Endothelial cell of umbilical vein (primary cell): Measurements from ENCODE around the gene SWAP70. TPM values are rescaled to one million over a fixed set of nuclear protein-coding genes. Genes with fewer than 3 reads are reported as not detected.

ENCODE experiments used
- BruUV-seq: library from RNA; stranded (reverse); fragments of 400-500 nt; replicated peaks from 2 replicates; lab custom pipeline; 2021; lab: Mats Ljungman, UMichigan
- CTCF ChIA-PET: fragments of 300-600, 350-600 bp; sonication (Branson Sonifier 250); formaldehyde crosslinking; loops from one replicate; lab custom pipeline; 2021; ENCODE audit warnings: antibody characterized with exemption, inconsistent platforms; lab: Charles Lee
- POLR2A ChIA-PET: fragments of 300-600, 350-600 bp; sonication (Branson Sonifier 250); formaldehyde crosslinking; loops from one replicate; lab custom pipeline; 2021; ENCODE audit warnings: antibody characterized with exemption, inconsistent platforms; lab: Charles Lee
- DNase-seq: peaks from one replicate; pipeline ENCODE4 v3.0.0-alpha.2; 2011; ENCODE audit warnings: low read depth, low spot score
- FAIRE-seq: peaks from 2 replicates; lab custom pipeline; 2011; peaks lifted over from hg19 to GRCh38; lab: Jason Lieb, UNC
- H2AFZ ChIP-seq: 2 replicates; pipeline ENCODE4 v1.6.0; 2012; ENCODE audit warnings: low read depth, low read length, control low read depth, inconsistent platforms
- H3K27ac ChIP-seq: 2 replicates; pipeline ENCODE4 v1.5.1; 2011; ENCODE audit warnings: low read depth, mild to moderate bottlenecking, control low read depth, low read length, moderate library complexity; ENCODE audit not compliant: insufficient read depth
- H3K27me3 ChIP-seq, 2 experiments: 2 replicates each; pipeline versions ENCODE4 v1.6.0 to v1.6.1; 2011; ENCODE audit warnings: low read length in 2 of 2, mixed read lengths in 1 of 2; ENCODE audit not compliant: control insufficient read depth in 2 of 2, insufficient read depth in 2 of 2
- H3K36me3 ChIP-seq, 2 experiments: 2 replicates in 1 of 2; 3 replicates in 1 of 2; pipeline ENCODE4 v1.5.1; 2011; ENCODE audit warnings: low read length in 2 of 2, mild to moderate bottlenecking in 1 of 2, moderate library complexity in 1 of 2; ENCODE audit not compliant: control insufficient read depth in 2 of 2, insufficient read depth in 2 of 2; ENCODE audit errors: extremely low read depth in 1 of 2
- H3K4me1 ChIP-seq: 3 replicates; pipeline ENCODE4 v1.5.1; 2011; ENCODE audit warnings: mild to moderate bottlenecking, low read length; ENCODE audit not compliant: control insufficient read depth, insufficient read depth; ENCODE audit errors: extremely low read depth
- H3K4me2 ChIP-seq: 2 replicates; pipeline ENCODE4 v1.6.1; 2011; ENCODE audit warnings: low read length, control low read depth, mixed read lengths; ENCODE audit not compliant: insufficient read depth
- H3K4me3 ChIP-seq, 3 experiments: fragments of 200-600 bp in 1 of 3; sonication (generic), shearing (Covaris generic) in 1 of 3; replicated peaks in 1 of 3; 2 replicates each; pipeline ENCODE4 v1.5.1; 2011 to 2016; ENCODE audit warnings: control low read depth in 3 of 3, low read length in 3 of 3, mild to moderate bottlenecking in 2 of 3, inconsistent platforms in 1 of 3, low read depth in 1 of 3, moderate library complexity in 1 of 3; ENCODE audit not compliant: insufficient read depth in 1 of 3
- H3K79me2 ChIP-seq: 2 replicates; pipeline ENCODE4 v1.6.0; 2012; ENCODE audit warnings: low read length, inconsistent platforms; ENCODE audit not compliant: control insufficient read depth, insufficient read depth
- H3K9ac ChIP-seq: replicated peaks from 2 replicates; pipeline ENCODE3; 2011; ENCODE audit warnings: low read length, control low read depth; ENCODE audit not compliant: insufficient read depth; ENCODE audit errors: extremely low read depth
- H3K9me1 ChIP-seq: replicated peaks from 3 replicates; pipeline ENCODE4 v1.6.0; 2011; ENCODE audit warnings: mild to moderate bottlenecking, low read length; ENCODE audit not compliant: control insufficient read depth, insufficient read depth; ENCODE audit errors: extremely low read depth
- H3K9me3 ChIP-seq: replicated peaks from 2 replicates; pipeline ENCODE4 v1.5.1; 2012; ENCODE audit warnings: low read length, inconsistent platforms; ENCODE audit not compliant: control insufficient read depth, insufficient read depth
- H4K20me1 ChIP-seq: replicated peaks from 2 replicates; pipeline ENCODE3; 2011; ENCODE audit warnings: mild to moderate bottlenecking, low read length; ENCODE audit not compliant: control insufficient read depth, insufficient read depth; ENCODE audit errors: extremely low read depth
- EZH2 ChIP-seq: IDR thresholded peaks from 2 replicates; pipeline ENCODE4 v1.6.1; 2012; ENCODE audit warnings: borderline replicate concordance, low read depth, mild to moderate bottlenecking, moderate library complexity, low read length, inconsistent platforms; ENCODE audit not compliant: severe bottlenecking
- FOS ChIP-seq: IDR thresholded peaks from 2 replicates; pipeline ENCODE4 v1.6.1; 2011; ENCODE audit warnings: mild to moderate bottlenecking, low read length, moderate library complexity, borderline replicate concordance; ENCODE audit not compliant: insufficient read depth
- GATA2 ChIP-seq: IDR thresholded peaks from 2 replicates; pipeline ENCODE4 v1.7.0; 2011; ENCODE audit warnings: low read depth, mild to moderate bottlenecking, moderate library complexity, mixed read lengths, low read length; ENCODE audit not compliant: insufficient read length, insufficient read depth
- JUN ChIP-seq: IDR thresholded peaks from 2 replicates; pipeline ENCODE4 v1.6.1; 2011; ENCODE audit warnings: borderline replicate concordance, low read depth; ENCODE audit not compliant: insufficient read length, insufficient read depth
- MYC ChIP-seq: IDR thresholded peaks from one replicate; pipeline ENCODE4 v1.6.1; 2011; ENCODE audit warnings: mild to moderate bottlenecking, low read depth, low read length
- POLR2A ChIP-seq: IDR thresholded peaks from 2 replicates; pipeline ENCODE4 v1.6.1; 2012; ENCODE audit warnings: low read depth, mild to moderate bottlenecking, control low read depth, low read length
- POLR2AphosphoS5 ChIP-seq: IDR thresholded peaks from 2 replicates; pipeline ENCODE4 v1.6.1; 2012; ENCODE audit warnings: low read depth, mild to moderate bottlenecking, control low read depth, low read length, moderate library complexity; ENCODE audit not compliant: insufficient read depth
- dilution Hi-C: fragments of 300-500 bp; cut with MboI; formaldehyde crosslinking; loops from one replicate; pipeline ENCODE4 v1.15.0; 2019; ENCODE audit warnings: low sequenced_read_pairs; ENCODE audit not compliant: extremely low pct_ligation_motif_present
- intact Hi-C: fragments of 100-400 bp; cut with micrococcal nuclease; formaldehyde crosslinking; loops from one replicate; pipeline ENCODE4 v1.10.0; 2022
- polyA plus RNA-seq, 4 experiments: library from polyadenylated mRNA; depleted of rRNA in 3 of 4; stranded (reverse) in 3 of 4; unstranded in 1 of 4; fragments of >200 nt; gene quantifications; 2 replicates each; pipeline versions ENCODE4 v1.2.1 to v1.2.3, GENCODE V29; 2011 to 2012; ENCODE audit warnings: missing spikeins in 1 of 4
- total RNA-seq: library from RNA; stranded (reverse); gene quantifications from 2 replicates; pipeline ENCODE4 v1.2.3, GENCODE V29; 2021
- TF ChIP-seq, protein P1 (sequence below), 2 donors: IDR thresholded peaks; 1 replicate in 1 of 2; 2 replicates in 1 of 2; pipeline ENCODE4 v1.5.1; 2011; ENCODE audit warnings: low read length in 2 of 2, mild to moderate bottlenecking in 2 of 2, moderate library complexity in 2 of 2, control low read depth in 1 of 2, inconsistent platforms in 1 of 2, low read depth in 1 of 2; ENCODE audit not compliant: insufficient read depth in 1 of 2; ENCODE audit errors: extremely low read depth in 1 of 2
- TF ChIP-seq, protein P2 (sequence below): IDR thresholded peaks from 2 replicates; pipeline ENCODE4 v1.6.1; 2011; ENCODE audit not compliant: insufficient read depth, insufficient read length

Gene SWAP70
- total and polyA plus RNA-seq, 2 donors (not counting 3 experiments of a cell fraction or from before 2014, with no cell fraction given) = 52.5 to 165 TPM

DNA sequence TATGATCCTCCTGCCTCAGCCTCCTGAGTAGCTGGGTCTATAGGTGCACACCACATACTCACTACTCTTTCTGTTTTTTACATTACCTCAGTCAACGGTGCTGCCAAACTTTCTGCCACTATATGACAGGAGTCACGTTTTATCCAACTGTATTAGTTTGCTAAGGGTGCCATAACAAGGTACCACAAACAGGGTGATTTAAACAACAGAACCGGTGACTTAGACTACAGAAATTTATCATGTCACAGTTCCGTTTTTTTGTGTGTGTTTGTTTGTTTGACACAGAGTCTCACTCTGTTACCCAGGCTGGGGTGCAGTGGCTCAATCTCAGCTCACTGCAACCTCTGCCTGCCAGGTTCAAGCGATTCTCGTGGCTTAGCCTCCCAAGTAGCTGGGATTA, 6.3 kb upstream of the SWAP70 start:
- DNase-seq = no peak
- no peak for FAIRE-seq
- intact Hi-C loops (no loop called here), dilution Hi-C loops (no loop called here)
- Histone ChIP-seq H3K27ac (no peak overlapping the region), H3K4me1 (peaks cover 6% of the 10 kb centered on the region), H3K4me3 (no peak overlapping the region), H3K36me3 (no peaks in the 10 kb centered on the region), H4K20me1 (no peaks in the 10 kb centered on the region), H2AFZ (no peak overlapping the region), H3K9me1 (no peaks in the 10 kb centered on the region), H3K79me2 (no peaks in the 10 kb centered on the region), H3K4me2 (no peak overlapping the region), H3K9ac (no peak overlapping the region), H3K9me3 (no peaks in the 10 kb centered on the region), H3K27me3 (no peaks in the 10 kb centered on the region)
- POLR2A ChIA-PET = no interaction called here
- CTCF ChIA-PET = no interaction called here
- no peak for TF ChIP-seq POLR2A
- no peak for TF ChIP-seq POLR2AphosphoS5
- TF ChIP-seq, protein P1, sequence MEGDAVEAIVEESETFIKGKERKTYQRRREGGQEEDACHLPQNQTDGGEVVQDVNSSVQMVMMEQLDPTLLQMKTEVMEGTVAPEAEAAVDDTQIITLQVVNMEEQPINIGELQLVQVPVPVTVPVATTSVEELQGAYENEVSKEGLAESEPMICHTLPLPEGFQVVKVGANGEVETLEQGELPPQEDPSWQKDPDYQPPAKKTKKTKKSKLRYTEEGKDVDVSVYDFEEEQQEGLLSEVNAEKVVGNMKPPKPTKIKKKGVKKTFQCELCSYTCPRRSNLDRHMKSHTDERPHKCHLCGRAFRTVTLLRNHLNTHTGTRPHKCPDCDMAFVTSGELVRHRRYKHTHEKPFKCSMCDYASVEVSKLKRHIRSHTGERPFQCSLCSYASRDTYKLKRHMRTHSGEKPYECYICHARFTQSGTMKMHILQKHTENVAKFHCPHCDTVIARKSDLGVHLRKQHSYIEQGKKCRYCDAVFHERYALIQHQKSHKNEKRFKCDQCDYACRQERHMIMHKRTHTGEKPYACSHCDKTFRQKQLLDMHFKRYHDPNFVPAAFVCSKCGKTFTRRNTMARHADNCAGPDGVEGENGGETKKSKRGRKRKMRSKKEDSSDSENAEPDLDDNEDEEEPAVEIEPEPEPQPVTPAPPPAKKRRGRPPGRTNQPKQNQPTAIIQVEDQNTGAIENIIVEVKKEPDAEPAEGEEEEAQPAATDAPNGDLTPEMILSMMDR (IDR thresholded peaks at IDR 0.05; ENCODE audit: extremely low read depth in 1 of 2, insufficient read depth in 1 of 2, low read depth in 1 of 2, low read length in 2 of 2) = no peak
- no peak for TF ChIP-seq GATA2
- TF ChIP-seq, protein P2, sequence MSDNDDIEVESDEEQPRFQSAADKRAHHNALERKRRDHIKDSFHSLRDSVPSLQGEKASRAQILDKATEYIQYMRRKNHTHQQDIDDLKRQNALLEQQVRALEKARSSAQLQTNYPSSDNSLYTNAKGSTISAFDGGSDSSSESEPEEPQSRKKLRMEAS = no peak
- TF ChIP-seq FOS = no peak
- TF ChIP-seq JUN = no peak
- no peak for TF ChIP-seq MYC
- TF ChIP-seq EZH2 = no peak
- BruUV-seq = no TSS peak
